GM23248 (cell line): ENCODE results near the gene PDE3A.

ENCODE experiments used
- EZH2 ChIP-seq: fragments of 200-600 bp; sonication (generic); IDR thresholded peaks from 2 replicates; pipeline ENCODE4 v1.6.1; 2018; ENCODE audit warnings: antibody characterized with exemption, mild to moderate bottlenecking; ENCODE audit not compliant: insufficient read depth, poor library complexity, severe bottlenecking
- EZH2phosphoT487 ChIP-seq: fragments of 200-600 bp; sonication (generic); IDR thresholded peaks from 2 replicates; pipeline ENCODE4 v1.6.1; 2018; ENCODE audit warnings: antibody characterized with exemption, moderate library complexity, mild to moderate bottlenecking, low read depth; ENCODE audit not compliant: insufficient read depth

- TF ChIP-seq EZH2 (no peak), EZH2phosphoT487 (no peak)
Observed at GRCh38 chr12:20546267-20546666, 177.9 kb downstream of the PDE3A start.
